ENCODE data around the gene SRRM4.

- TF ChIP-seq CTCF (IDR thresholded peaks at IDR 0.05; ENCODE audit: poor library complexity, severe bottlenecking) = no peak
- TF ChIP-seq TAF1 (IDR thresholded peaks at IDR 0.05; ENCODE audit: low read depth) = no peak
- TF ChIP-seq POLR2AphosphoS5 (IDR thresholded peaks at IDR 0.05) = no peak
- no peak for TF ChIP-seq REST (IDR thresholded peaks at IDR 0.05; ENCODE audit: borderline replicate concordance)
- no peak for TF ChIP-seq EZH2 (IDR thresholded peaks at IDR 0.05; ENCODE audit: borderline replicate concordance, insufficient read depth, low read length, poor library complexity, severe bottlenecking)
- TF ChIP-seq RAD21 (conservative IDR thresholded peaks at IDR 0.05) = no peak
- TF ChIP-seq EP300 (conservative IDR thresholded peaks at IDR 0.05; ENCODE audit: poor library complexity, severe bottlenecking) = no peak
These were observed 37.8 kb downstream of the SRRM4 start for GRCh38 chr12:119019166-119019565.
